Stimulated activated naive CD8-positive, alpha-beta T cell treated with anti-CD3 and anti-CD28 coated beads, Interleukin-15, amount 100 ng/mL, for 72 hours (primary cell): ENCODE measurements around the gene HK3.

Experiments
- ATAC-seq: fragments of 150-1000 bp; cut with Tn5 transposase; 2 replicates; pipeline ENCODE4 v1.10.0; 2021; ENCODE audit warnings: mild to moderate bottlenecking, moderate library complexity
- DNase-seq, 2 donors: peaks; one replicate each; pipeline ENCODE4 v3.0.0; 2021 to 2022
- H3K27ac Mint-ChIP-seq, 2 donors: one replicate each; pipeline ENCODE4 v1.8.0; 2022; ENCODE audit warnings: mild to moderate bottlenecking in 2 of 2, mixed read lengths in 2 of 2, moderate library complexity in 2 of 2
- H3K27me3 Mint-ChIP-seq: one replicate; pipeline ENCODE4 v1.8.0; 2022; ENCODE audit warnings: mixed read lengths
- H3K4me1 Mint-ChIP-seq: one replicate; pipeline ENCODE4 v1.8.0; 2022; ENCODE audit warnings: mild to moderate bottlenecking, mixed read lengths
- H3K4me3 Mint-ChIP-seq, 2 donors: one replicate each; pipeline ENCODE4 v1.8.0; 2022; ENCODE audit warnings: mild to moderate bottlenecking in 2 of 2, mixed read lengths in 2 of 2, moderate library complexity in 1 of 2
- H3K9me3 Mint-ChIP-seq, 2 donors: one replicate each; pipeline ENCODE4 v1.8.0; 2022; ENCODE audit warnings: mixed read lengths in 2 of 2

Gene HK3

DNA sequence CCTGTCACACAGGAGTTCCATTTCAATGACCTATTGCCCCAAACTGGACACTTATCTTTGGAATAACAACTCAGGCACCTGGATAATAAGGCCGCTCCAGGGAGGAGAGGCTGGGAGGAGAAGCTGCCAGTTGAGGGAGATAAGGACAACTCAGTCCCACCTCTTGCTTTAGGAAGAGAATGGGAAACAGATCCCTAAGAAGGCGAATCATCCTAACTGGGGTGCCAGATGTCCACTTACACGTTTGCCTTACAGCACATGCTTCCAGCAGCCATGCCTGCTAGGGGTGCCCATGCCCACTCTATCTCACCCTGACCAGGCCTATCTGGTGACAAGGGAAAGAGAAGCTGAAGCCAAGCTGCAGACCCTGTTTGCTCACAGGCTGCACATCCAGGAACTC is 6.5 kb downstream of the HK3 start:
- DNase-seq: peak in 1 of 2 donors; percentile 3
- H3K4me1 Mint-ChIP-seq: peaks cover 14% of the 10 kb centered on the region
- H3K27ac Mint-ChIP-seq: no peak overlapping the region
- no peaks in the 10 kb centered on the region for H3K9me3 Mint-ChIP-seq
- no peak for ATAC-seq
- H3K27me3 Mint-ChIP-seq: peaks cover 6% of the 10 kb centered on the region
- no peak overlapping the region for H3K4me3 Mint-ChIP-seq

DNA sequence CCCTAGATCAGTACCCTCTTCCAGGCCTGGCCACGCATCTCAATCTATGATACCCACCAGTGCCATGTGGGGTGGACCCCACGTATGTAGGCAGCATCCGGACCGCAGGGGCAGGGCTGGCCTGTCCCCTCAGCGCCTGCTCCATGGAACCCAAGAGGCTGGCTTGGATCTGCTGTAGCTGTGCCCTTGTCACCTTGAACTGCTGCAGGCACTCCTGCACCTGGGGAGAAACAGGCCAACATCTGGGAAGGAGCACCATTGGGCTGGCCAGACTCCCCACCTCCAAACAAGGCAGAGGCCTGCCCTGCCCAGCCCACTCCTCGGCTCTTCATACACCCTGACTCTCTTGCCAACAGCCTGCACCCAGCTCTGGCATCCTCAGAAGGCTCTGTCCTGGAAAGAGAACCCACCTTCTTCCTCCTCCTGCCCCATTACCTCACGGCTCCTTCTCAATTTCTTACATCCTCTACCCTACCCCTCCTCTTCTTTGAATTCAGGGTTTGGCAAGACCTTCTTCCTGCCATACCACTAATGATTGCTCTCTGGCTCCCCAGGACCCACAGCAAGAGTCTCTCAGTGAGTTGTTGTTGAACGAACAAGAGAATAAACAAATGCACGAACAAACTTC is 7.7 kb downstream of the HK3 start:
- Mint-ChIP-seq H3K9me3 (no peaks in the 10 kb centered on the region), H3K27me3 (no peaks in the 10 kb centered on the region), H3K4me1 (peaks cover 2% of the 10 kb centered on the region), H3K27ac (no peak overlapping the region), H3K4me3 (no peak overlapping the region)
- DNase-seq (no peak), ATAC-seq (no peak)

GRCh38 chr5:176890455-176891330 is 8.5 kb downstream of the HK3 start:
- DNase-seq (no peak), ATAC-seq (no peak)
- no peaks in the 10 kb centered on the region for H3K4me1 Mint-ChIP-seq
- H3K9me3 Mint-ChIP-seq: no peaks in the 10 kb centered on the region
- no peaks in the 10 kb centered on the region for H3K27me3 Mint-ChIP-seq
- no peak overlapping the region for H3K27ac Mint-ChIP-seq
- no peak overlapping the region for H3K4me3 Mint-ChIP-seq

- peak overlapping the region in 1 of 2 donors; percentile 34 for H3K27ac Mint-ChIP-seq
- no peak overlapping the region for H3K4me3 Mint-ChIP-seq
- H3K27me3 Mint-ChIP-seq: no peaks in the 10 kb centered on the region
- DNase-seq: no peak
- H3K4me1 Mint-ChIP-seq: peaks cover 5% of the 10 kb centered on the region
- ATAC-seq: no peak
- no peaks in the 10 kb centered on the region for H3K9me3 Mint-ChIP-seq
Observed at GRCh38 chr5:176889321-176890280, 9.5 kb downstream of the HK3 start.

DNA sequence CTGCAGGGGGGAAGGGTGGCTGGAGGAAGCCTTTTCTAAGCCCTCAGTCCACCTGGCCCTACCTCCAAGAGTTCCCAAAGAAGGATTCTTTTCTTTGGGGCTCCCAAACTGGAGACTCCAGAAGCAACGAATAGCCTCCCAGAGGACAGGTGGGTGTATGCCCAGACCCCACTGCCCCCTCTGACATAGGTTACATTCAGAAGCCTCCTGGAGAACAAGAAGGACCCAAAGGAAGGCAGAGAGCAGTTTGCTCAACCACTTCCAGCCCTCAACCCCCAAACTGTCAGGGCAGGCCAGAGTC is 10.3 kb downstream of the HK3 start:
- DNase-seq: no peak
- ATAC-seq: no peak
- H3K4me3 Mint-ChIP-seq: no peak overlapping the region
- no peaks in the 10 kb centered on the region for H3K9me3 Mint-ChIP-seq
- no peaks in the 10 kb centered on the region for H3K27me3 Mint-ChIP-seq
- H3K4me1 Mint-ChIP-seq: peaks cover 6% of the 10 kb centered on the region
- peak overlapping the region in 1 of 2 donors; percentile 55 for H3K27ac Mint-ChIP-seq

DNA sequence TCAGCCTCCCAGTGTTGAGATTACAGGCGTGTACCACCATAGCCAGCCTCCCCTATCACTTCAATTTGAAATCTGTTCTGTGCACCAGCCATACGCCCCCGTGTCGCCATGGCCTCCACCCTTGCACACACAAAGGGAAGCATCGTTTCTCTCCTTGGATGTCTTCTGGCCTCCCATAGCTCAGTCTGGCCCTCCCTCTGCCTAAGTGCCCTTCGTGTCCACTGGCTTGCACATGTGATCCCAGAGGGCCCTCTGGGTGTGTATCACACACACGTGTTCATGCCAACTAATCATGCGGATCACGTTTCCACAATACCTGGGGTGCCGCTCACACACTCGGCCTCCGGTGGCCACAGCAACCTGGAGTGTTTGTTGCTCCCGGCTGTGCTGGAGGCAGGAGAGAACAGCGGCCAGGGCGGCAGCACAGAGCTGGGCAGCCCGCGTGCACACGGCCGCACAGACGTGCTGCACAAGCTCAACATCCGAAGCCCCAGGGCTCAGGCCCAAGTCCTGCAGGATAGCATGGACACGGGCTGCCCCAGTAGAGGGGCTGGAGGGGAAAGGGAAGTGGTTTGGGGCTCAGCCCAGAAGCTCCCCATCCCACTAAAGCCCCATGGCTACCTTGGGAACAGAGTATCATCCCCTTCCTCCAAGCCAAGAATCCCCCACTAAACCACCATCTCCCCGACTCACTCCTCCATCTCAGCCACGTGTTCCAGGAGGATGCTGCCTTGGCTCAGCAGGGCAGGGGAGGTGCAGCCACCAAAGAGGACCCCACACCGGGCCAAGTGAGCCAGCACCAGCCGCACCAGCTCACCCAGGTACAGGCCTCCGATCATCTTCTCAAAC is 10.9 kb downstream of the HK3 start:
- peaks cover 6% of the 10 kb centered on the region for H3K4me1 Mint-ChIP-seq
- no peaks in the 10 kb centered on the region for H3K27me3 Mint-ChIP-seq
- ATAC-seq: no peak
- no peak overlapping the region for H3K27ac Mint-ChIP-seq
- no peaks in the 10 kb centered on the region for H3K9me3 Mint-ChIP-seq
- no peak for DNase-seq
- H3K4me3 Mint-ChIP-seq: no peak overlapping the region

GRCh38 chr5:176887252-176887849 is 11.8 kb downstream of the HK3 start:
- no peaks in the 10 kb centered on the region for H3K9me3 Mint-ChIP-seq
- peaks cover 6% of the 10 kb centered on the region for H3K4me1 Mint-ChIP-seq
- DNase-seq: no peak
- no peak overlapping the region for H3K27ac Mint-ChIP-seq
- H3K4me3 Mint-ChIP-seq: no peak overlapping the region
- peaks cover 2% of the 10 kb centered on the region for H3K27me3 Mint-ChIP-seq
- no peak for ATAC-seq

DNA sequence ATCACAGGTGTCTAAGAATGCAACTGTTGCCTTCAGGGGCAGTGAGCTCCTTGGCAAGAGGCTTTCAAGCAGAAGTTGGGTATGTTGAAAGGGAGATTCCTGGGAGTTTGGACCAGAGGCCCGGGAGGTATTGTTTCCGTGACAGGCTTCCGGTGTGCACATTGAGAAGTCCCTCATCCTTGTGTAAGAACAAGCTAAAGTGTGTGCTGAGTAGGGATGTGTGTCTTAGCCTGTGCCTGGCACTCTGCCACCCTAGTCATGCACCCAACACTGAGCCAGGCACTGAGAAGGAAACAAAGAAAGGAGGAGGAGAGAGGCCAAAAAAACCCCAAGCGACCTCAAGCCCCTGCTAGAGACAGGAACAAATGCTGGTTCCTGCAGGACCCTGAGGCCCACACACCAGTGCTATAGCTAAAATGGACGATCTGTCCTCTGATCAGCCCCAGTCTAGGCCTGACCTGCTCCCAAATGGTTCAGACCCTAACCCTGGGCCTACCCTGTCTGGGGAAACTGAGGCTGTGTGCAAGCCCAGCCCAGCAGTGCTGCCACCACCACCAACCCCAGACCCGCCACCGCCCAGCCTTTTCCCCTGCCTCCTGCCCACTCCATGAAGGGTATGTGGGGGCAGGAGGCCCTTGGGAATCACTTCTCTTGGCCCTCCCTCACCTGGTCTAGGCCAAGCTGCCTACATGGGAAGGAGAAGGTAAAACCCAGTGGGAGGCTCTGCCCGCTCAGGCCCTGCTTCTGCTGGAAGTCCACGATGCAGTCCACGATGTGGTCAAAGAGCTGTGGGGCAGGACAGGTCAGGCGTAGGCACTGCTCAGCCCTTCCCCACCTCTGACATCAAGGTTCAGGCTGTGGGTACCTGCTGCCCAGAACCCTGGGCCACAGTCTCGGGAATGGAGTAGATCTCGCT is 12.6 kb downstream of the HK3 start:
- DNase-seq (no peak), ATAC-seq (no peak)
- Mint-ChIP-seq H3K4me3 (no peak overlapping the region), H3K27ac (no peak overlapping the region), H3K4me1 (peaks cover 6% of the 10 kb centered on the region), H3K27me3 (peaks cover 9% of the 10 kb centered on the region), H3K9me3 (no peaks in the 10 kb centered on the region)

DNA sequence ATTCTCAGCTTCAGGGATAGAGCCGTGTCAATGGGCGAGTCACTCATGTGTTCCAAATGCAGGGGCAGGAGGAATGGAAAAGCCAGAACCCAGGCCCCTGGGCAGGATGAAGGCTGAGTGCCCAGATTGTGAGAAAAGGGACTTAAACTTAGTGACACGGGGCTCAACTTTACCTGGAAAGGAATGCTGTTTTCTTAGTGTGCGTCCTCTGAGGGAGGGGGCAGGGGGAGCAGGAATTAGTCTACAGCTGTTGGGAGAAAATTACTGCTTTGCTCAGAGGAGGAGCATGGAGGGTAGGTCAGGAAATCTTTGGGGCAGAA is 14.6 kb downstream of the HK3 start:
- Mint-ChIP-seq H3K4me3 (no peak overlapping the region), H3K27ac (no peak overlapping the region), H3K27me3 (peaks cover 16% of the 10 kb centered on the region), H3K9me3 (no peaks in the 10 kb centered on the region), H3K4me1 (peaks cover 6% of the 10 kb centered on the region)
- DNase-seq (no peak), ATAC-seq (no peak)

GRCh38 chr5:176883700-176884570 is 15.2 kb downstream of the HK3 start:
- Mint-ChIP-seq H3K27ac (no peak overlapping the region), H3K27me3 (peaks cover 17% of the 10 kb centered on the region), H3K4me3 (no peak overlapping the region), H3K9me3 (no peaks in the 10 kb centered on the region), H3K4me1 (peaks cover 6% of the 10 kb centered on the region)
- DNase-seq: no peak
- no peak for ATAC-seq

DNA sequence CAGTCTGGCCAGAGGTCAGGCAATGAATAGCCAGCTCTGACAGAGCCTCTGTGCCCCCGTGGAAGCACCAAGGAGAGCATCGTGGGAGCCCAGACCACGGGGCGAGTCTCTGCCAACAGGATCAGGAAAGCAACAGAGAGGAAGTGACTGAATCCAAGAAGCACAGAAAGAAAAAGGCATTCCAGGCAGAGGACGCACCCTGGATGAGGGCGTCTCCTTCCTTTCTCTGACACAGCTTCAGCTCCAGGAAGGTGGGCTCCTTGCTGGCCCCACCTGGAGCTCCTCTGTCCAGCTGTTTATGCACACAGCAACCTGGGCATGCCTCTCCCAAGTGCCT is 16.6 kb downstream of the HK3 start:
- ATAC-seq (no peak), DNase-seq (no peak)
- Mint-ChIP-seq H3K27ac (no peak overlapping the region), H3K9me3 (no peaks in the 10 kb centered on the region), H3K4me3 (no peak overlapping the region), H3K27me3 (peaks cover 31% of the 10 kb centered on the region), H3K4me1 (peaks cover 6% of the 10 kb centered on the region)

GRCh38 chr5:176881816-176882566 is 17.2 kb downstream of the HK3 start:
- Mint-ChIP-seq H3K27ac (no peak overlapping the region), H3K4me1 (peaks cover 6% of the 10 kb centered on the region), H3K27me3 (peaks cover 36% of the 10 kb centered on the region), H3K4me3 (no peak overlapping the region), H3K9me3 (no peaks in the 10 kb centered on the region)
- ATAC-seq (no peak), DNase-seq (no peak)
